GM23338 (cell line): Measurements from ENCODE around the gene GDPD5. TPM values are rescaled to one million over a fixed set of nuclear protein-coding genes. Genes with fewer than 3 reads are reported as not detected.

Experiments
- ATAC-seq: fragments of 200-7000 bp; cut with Tn5 transposase; 3 replicates; pipeline ENCODE4 v1.9.1; 2020
- DNase-seq: peaks from one replicate; pipeline ENCODE4 v3.0.0-alpha.2; 2015; ENCODE audit warnings: low spot score
- H2AFZ ChIP-seq: fragments of 200-600 bp; sonication (generic); 2 replicates; pipeline ENCODE4 v1.8.0; 2016; ENCODE audit warnings: antibody characterized with exemption, mild to moderate bottlenecking, moderate library complexity
- H3F3A ChIP-seq: fragments of 200-600 bp; sonication (generic); replicated peaks from 2 replicates; pipeline ENCODE4 v1.8.0; 2017; ENCODE audit warnings: antibody characterized with exemption, mixed run types, low read depth
- H3K27ac ChIP-seq: fragments of 200-600 bp; sonication (generic); 2 replicates; pipeline ENCODE4 v1.6.1; 2016; ENCODE audit warnings: low read depth
- H3K27me3 ChIP-seq: fragments of 200-600 bp; sonication (generic); 2 replicates; pipeline ENCODE4 v1.8.0; 2016; ENCODE audit warnings: mild to moderate bottlenecking, mixed run types, moderate library complexity; ENCODE audit not compliant: insufficient read depth
- H3K36me3 ChIP-seq: fragments of 200-600 bp; sonication (generic); 2 replicates; pipeline ENCODE4 v1.8.0; 2016; ENCODE audit warnings: mild to moderate bottlenecking; ENCODE audit not compliant: insufficient read depth
- H3K4me1 ChIP-seq: fragments of 200-600 bp; sonication (generic); 2 replicates; pipeline ENCODE4 v1.8.0; 2016; ENCODE audit warnings: mild to moderate bottlenecking, moderate library complexity; ENCODE audit not compliant: insufficient read depth
- H3K4me2 ChIP-seq: fragments of 200-600 bp; sonication (generic); 2 replicates; pipeline ENCODE4 v1.7.1; 2017; ENCODE audit warnings: mixed run types
- H3K4me3 ChIP-seq: fragments of 200-600 bp; sonication (generic); 2 replicates; pipeline ENCODE4 v1.6.1; 2016; ENCODE audit warnings: mixed run types
- H3K79me2 ChIP-seq: fragments of 200-600 bp; sonication (generic); replicated peaks from 2 replicates; pipeline ENCODE4 v1.8.0; 2017; ENCODE audit warnings: mild to moderate bottlenecking; ENCODE audit not compliant: insufficient read depth
- H3K9me2 ChIP-seq: fragments of 200-600 bp; sonication (generic); 2 replicates; pipeline ENCODE4 v1.8.0; 2017; ENCODE audit not compliant: insufficient read depth
- H4K20me1 ChIP-seq: fragments of 200-600 bp; sonication (generic); replicated peaks from 2 replicates; pipeline ENCODE4 v1.8.0; 2017; ENCODE audit warnings: mild to moderate bottlenecking; ENCODE audit not compliant: insufficient read depth
- H3K27ac Mint-ChIP-seq: 2 replicates; pipeline ENCODE4 v1.8.0; 2020; ENCODE audit warnings: inconsistent platforms, mild to moderate bottlenecking, moderate library complexity, mixed read lengths
- H3K27me3 Mint-ChIP-seq: 3 replicates; pipeline ENCODE4 v1.8.0; 2022; ENCODE audit warnings: low read depth, mild to moderate bottlenecking, moderate library complexity, mixed read lengths, inconsistent platforms; ENCODE audit not compliant: insufficient read depth, poor library complexity
- H3K36me3 Mint-ChIP-seq: 3 replicates; pipeline ENCODE4 v1.8.0; 2021; ENCODE audit warnings: low read depth, mild to moderate bottlenecking, inconsistent platforms, moderate library complexity, mixed read lengths
- H3K4me1 Mint-ChIP-seq: 3 replicates; pipeline ENCODE4 v1.8.0; 2020; ENCODE audit warnings: mild to moderate bottlenecking, inconsistent platforms, mixed read lengths
- H3K4me3 Mint-ChIP-seq: 3 replicates; pipeline ENCODE4 v1.8.0; 2021; ENCODE audit warnings: moderate library complexity, mild to moderate bottlenecking, inconsistent platforms, mixed read lengths
- H3K9me3 Mint-ChIP-seq: 3 replicates; pipeline ENCODE4 v1.8.0; 2020; ENCODE audit warnings: moderate library complexity, mild to moderate bottlenecking, inconsistent platforms, mixed read lengths
- CREB1 ChIP-seq: fragments of 250-450 bp; sonication (Bioruptor Pico); IDR thresholded peaks from 2 replicates; pipeline ENCODE4 v1.5.0; 2020; ENCODE audit warnings: low read depth, mild to moderate bottlenecking, moderate library complexity
- EZH2 ChIP-seq: fragments of 200-600 bp; sonication (generic); IDR thresholded peaks from one replicate; pipeline ENCODE4 v1.8.0; 2017; ENCODE audit warnings: antibody characterized with exemption, mild to moderate bottlenecking, low read depth; ENCODE audit not compliant: unreplicated experiment
- EZH2phosphoT487 ChIP-seq: fragments of 200-600 bp; sonication (generic); IDR thresholded peaks from one replicate; pipeline ENCODE4 v1.8.1; 2018; ENCODE audit warnings: antibody characterized with exemption; ENCODE audit not compliant: unreplicated experiment
- JUNB ChIP-seq: IDR thresholded peaks from one replicate; pipeline ENCODE4 v1.6.1; 2016; ENCODE audit warnings: antibody characterized with exemption; ENCODE audit not compliant: unreplicated experiment
- NANOG ChIP-seq: IDR thresholded peaks from 2 replicates; pipeline ENCODE4 v1.6.1; 2016; ENCODE audit warnings: antibody characterized with exemption, borderline replicate concordance
- POLR2AphosphoS5 ChIP-seq: IDR thresholded peaks from 2 replicates; pipeline ENCODE4 v1.6.1; 2016; ENCODE audit warnings: antibody characterized with exemption, low read depth
- STAT1 ChIP-seq: IDR thresholded peaks from one replicate; pipeline ENCODE4 v1.6.1; 2016; ENCODE audit warnings: antibody characterized with exemption; ENCODE audit not compliant: unreplicated experiment
- ZNF114 ChIP-seq: fragments of 250-450 bp; sonication (Bioruptor Pico); IDR thresholded peaks from 2 replicates; pipeline ENCODE4 v1.5.0; 2020; ENCODE audit warnings: mild to moderate bottlenecking, moderate library complexity
- ZNF331 ChIP-seq: fragments of 250-450 bp; sonication (Bioruptor Pico); IDR thresholded peaks from 2 replicates; pipeline ENCODE4 v1.5.0; 2020; ENCODE audit warnings: low read depth, mild to moderate bottlenecking, moderate library complexity
- polyA plus RNA-seq: library from polyadenylated mRNA; unstranded; fragments of >200 nt; fragmentation: Nextera tagmentation; extraction: Ambion mirVana; gene quantifications from 2 replicates; pipeline ENCODE4 v1.2.1, GENCODE V29; 2016
- total RNA-seq: library from RNA; depleted of rRNA; stranded (reverse); fragments of >200 nt; shearing (Covaris generic); gene quantifications from 2 replicates; pipeline ENCODE4 v1.2.3, GENCODE V29; 2014
- TF ChIP-seq, protein P1 (sequence below): IDR thresholded peaks from 2 replicates; pipeline ENCODE4 v1.6.1; 2016; ENCODE audit warnings: antibody characterized with exemption
- TF ChIP-seq, protein P2 (sequence below): IDR thresholded peaks from one replicate; pipeline ENCODE4 v1.6.1; 2018; ENCODE audit warnings: antibody characterized with exemption; ENCODE audit not compliant: unreplicated experiment
- TF ChIP-seq, protein P3 (sequence below): fragments of 250-450 bp; sonication (Bioruptor Pico); IDR thresholded peaks from 2 replicates; pipeline ENCODE4 v1.5.0; 2020; ENCODE audit warnings: mild to moderate bottlenecking, moderate library complexity
- TF ChIP-seq, protein P4 (sequence below), 2 experiments: fragments of 200-600 bp in 1 of 2; sonication (generic) in 1 of 2; conservative IDR thresholded peaks; 2 replicates each; pipeline versions ENCODE4 v1.5.1 to v1.6.1; 2016 to 2017; ENCODE audit warnings: antibody characterized with exemption in 2 of 2, low read depth in 2 of 2, mild to moderate bottlenecking in 2 of 2, moderate library complexity in 1 of 2

Gene GDPD5
- total and polyA plus RNA-seq, 2 experiments from 2014 or later: 1.6 to 4.9 TPM

DNA sequence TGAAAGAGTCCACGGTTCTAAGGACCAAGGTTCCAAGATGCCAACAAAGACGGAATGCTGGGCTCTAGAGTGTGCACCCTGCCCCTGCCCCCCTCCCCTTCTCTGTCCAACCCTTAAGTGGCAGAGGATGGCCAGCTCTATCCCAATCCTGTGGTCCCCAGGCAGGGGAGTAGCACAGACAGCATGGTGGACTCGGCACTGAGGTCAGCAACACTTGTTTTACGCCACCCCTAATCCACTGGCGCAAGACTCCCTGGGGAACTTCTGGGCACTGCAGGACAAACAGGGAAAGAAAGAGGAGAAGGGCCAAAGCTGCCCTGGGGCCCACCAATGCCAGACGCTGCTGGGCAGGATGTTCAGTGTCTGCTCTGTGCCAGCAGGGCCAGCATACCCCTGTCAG lies 18.9 kb downstream of the GDPD5 start:
- ATAC-seq (no peak), DNase-seq (no peak)
- Mint-ChIP-seq H3K36me3 (no peaks in the 10 kb centered on the region; the same call in 2 of the 3 replicates), H3K27ac (no peak overlapping the region), H3K27me3 (peaks cover 6% of the 10 kb centered on the region), H3K4me3 (no peak overlapping the region), H3K9me3 (no peaks in the 10 kb centered on the region), H3K4me1 (peaks cover 2% of the 10 kb centered on the region; the same call in 2 of the 3 replicates)
- no peak overlapping the region for H3K4me3 ChIP-seq
- H4K20me1 ChIP-seq: no peaks in the 10 kb centered on the region
- TF ChIP-seq STAT1 (no peak), NANOG (no peak), ZNF114 (no peak), EZH2 (no peak), EZH2phosphoT487 (no peak), JUNB (no peak), POLR2AphosphoS5 (no peak), ZNF331 (CRISPR knock-in tag) (no peak), CREB1 (no peak)
- TF ChIP-seq, protein P1, sequence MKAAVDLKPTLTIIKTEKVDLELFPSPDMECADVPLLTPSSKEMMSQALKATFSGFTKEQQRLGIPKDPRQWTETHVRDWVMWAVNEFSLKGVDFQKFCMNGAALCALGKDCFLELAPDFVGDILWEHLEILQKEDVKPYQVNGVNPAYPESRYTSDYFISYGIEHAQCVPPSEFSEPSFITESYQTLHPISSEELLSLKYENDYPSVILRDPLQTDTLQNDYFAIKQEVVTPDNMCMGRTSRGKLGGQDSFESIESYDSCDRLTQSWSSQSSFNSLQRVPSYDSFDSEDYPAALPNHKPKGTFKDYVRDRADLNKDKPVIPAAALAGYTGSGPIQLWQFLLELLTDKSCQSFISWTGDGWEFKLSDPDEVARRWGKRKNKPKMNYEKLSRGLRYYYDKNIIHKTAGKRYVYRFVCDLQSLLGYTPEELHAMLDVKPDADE: no peak
- TF ChIP-seq, protein P2, sequence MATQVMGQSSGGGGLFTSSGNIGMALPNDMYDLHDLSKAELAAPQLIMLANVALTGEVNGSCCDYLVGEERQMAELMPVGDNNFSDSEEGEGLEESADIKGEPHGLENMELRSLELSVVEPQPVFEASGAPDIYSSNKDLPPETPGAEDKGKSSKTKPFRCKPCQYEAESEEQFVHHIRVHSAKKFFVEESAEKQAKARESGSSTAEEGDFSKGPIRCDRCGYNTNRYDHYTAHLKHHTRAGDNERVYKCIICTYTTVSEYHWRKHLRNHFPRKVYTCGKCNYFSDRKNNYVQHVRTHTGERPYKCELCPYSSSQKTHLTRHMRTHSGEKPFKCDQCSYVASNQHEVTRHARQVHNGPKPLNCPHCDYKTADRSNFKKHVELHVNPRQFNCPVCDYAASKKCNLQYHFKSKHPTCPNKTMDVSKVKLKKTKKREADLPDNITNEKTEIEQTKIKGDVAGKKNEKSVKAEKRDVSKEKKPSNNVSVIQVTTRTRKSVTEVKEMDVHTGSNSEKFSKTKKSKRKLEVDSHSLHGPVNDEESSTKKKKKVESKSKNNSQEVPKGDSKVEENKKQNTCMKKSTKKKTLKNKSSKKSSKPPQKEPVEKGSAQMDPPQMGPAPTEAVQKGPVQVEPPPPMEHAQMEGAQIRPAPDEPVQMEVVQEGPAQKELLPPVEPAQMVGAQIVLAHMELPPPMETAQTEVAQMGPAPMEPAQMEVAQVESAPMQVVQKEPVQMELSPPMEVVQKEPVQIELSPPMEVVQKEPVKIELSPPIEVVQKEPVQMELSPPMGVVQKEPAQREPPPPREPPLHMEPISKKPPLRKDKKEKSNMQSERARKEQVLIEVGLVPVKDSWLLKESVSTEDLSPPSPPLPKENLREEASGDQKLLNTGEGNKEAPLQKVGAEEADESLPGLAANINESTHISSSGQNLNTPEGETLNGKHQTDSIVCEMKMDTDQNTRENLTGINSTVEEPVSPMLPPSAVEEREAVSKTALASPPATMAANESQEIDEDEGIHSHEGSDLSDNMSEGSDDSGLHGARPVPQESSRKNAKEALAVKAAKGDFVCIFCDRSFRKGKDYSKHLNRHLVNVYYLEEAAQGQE: no peak
- TF ChIP-seq, protein P3, sequence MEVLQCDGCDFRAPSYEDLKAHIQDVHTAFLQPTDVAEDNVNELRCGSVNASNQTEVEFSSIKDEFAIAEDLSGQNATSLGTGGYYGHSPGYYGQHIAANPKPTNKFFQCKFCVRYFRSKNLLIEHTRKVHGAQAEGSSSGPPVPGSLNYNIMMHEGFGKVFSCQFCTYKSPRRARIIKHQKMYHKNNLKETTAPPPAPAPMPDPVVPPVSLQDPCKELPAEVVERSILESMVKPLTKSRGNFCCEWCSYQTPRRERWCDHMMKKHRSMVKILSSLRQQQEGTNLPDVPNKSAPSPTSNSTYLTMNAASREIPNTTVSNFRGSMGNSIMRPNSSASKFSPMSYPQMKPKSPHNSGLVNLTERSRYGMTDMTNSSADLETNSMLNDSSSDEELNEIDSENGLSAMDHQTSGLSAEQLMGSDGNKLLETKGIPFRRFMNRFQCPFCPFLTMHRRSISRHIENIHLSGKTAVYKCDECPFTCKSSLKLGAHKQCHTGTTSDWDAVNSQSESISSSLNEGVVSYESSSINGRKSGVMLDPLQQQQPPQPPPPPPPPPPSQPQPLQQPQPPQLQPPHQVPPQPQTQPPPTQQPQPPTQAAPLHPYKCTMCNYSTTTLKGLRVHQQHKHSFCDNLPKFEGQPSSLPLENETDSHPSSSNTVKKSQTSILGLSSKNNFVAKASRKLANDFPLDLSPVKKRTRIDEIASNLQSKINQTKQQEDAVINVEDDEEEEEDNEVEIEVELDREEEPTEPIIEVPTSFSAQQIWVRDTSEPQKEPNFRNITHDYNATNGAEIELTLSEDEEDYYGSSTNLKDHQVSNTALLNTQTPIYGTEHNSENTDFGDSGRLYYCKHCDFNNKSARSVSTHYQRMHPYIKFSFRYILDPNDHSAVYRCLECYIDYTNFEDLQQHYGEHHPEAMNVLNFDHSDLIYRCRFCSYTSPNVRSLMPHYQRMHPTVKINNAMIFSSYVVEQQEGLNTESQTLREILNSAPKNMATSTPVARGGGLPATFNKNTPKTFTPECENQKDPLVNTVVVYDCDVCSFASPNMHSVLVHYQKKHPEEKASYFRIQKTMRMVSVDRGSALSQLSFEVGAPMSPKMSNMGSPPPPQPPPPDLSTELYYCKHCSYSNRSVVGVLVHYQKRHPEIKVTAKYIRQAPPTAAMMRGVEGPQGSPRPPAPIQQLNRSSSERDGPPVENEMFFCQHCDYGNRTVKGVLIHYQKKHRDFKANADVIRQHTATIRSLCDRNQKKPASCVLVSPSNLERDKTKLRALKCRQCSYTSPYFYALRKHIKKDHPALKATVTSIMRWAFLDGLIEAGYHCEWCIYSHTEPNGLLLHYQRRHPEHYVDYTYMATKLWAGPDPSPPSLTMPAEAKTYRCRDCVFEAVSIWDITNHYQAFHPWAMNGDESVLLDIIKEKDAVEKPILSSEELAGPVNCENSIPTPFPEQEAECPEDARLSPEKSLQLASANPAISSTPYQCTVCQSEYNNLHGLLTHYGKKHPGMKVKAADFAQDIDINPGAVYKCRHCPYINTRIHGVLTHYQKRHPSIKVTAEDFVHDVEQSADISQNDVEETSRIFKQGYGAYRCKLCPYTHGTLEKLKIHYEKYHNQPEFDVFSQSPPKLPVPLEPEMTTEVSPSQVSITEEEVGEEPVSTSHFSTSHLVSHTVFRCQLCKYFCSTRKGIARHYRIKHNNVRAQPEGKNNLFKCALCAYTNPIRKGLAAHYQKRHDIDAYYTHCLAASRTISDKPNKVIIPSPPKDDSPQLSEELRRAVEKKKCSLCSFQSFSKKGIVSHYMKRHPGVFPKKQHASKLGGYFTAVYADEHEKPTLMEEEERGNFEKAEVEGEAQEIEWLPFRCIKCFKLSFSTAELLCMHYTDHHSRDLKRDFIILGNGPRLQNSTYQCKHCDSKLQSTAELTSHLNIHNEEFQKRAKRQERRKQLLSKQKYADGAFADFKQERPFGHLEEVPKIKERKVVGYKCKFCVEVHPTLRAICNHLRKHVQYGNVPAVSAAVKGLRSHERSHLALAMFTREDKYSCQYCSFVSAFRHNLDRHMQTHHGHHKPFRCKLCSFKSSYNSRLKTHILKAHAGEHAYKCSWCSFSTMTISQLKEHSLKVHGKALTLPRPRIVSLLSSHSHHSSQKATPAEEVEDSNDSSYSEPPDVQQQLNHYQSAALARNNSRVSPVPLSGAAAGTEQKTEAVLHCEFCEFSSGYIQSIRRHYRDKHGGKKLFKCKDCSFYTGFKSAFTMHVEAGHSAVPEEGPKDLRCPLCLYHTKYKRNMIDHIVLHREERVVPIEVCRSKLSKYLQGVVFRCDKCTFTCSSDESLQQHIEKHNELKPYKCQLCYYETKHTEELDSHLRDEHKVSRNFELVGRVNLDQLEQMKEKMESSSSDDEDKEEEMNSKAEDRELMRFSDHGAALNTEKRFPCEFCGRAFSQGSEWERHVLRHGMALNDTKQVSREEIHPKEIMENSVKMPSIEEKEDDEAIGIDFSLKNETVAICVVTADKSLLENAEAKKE: no peak
- TF ChIP-seq, protein P4, sequence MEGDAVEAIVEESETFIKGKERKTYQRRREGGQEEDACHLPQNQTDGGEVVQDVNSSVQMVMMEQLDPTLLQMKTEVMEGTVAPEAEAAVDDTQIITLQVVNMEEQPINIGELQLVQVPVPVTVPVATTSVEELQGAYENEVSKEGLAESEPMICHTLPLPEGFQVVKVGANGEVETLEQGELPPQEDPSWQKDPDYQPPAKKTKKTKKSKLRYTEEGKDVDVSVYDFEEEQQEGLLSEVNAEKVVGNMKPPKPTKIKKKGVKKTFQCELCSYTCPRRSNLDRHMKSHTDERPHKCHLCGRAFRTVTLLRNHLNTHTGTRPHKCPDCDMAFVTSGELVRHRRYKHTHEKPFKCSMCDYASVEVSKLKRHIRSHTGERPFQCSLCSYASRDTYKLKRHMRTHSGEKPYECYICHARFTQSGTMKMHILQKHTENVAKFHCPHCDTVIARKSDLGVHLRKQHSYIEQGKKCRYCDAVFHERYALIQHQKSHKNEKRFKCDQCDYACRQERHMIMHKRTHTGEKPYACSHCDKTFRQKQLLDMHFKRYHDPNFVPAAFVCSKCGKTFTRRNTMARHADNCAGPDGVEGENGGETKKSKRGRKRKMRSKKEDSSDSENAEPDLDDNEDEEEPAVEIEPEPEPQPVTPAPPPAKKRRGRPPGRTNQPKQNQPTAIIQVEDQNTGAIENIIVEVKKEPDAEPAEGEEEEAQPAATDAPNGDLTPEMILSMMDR (conservative IDR thresholded peaks at IDR 0.05; ENCODE audit: low read depth in 2 of 2): no peak
- no peaks in the 10 kb centered on the region for H3F3A ChIP-seq
- H3K9me2 ChIP-seq: no peaks in the 10 kb centered on the region
- no peaks in the 10 kb centered on the region for H3K4me1 ChIP-seq
- no peak overlapping the region for H3K27ac ChIP-seq
- H3K27me3 ChIP-seq: no peaks in the 10 kb centered on the region
- no peak overlapping the region for H2AFZ ChIP-seq
- no peak overlapping the region for H3K4me2 ChIP-seq
- H3K79me2 ChIP-seq: no peaks in the 10 kb centered on the region
- H3K36me3 ChIP-seq: no peaks in the 10 kb centered on the region
